Choroid plexus epithelial cell (primary cell): ENCODE measurements around the gene G2E3.

Experiments
- DNase-seq: peaks from one replicate; pipeline ENCODE4 v3.0.0-alpha.2; 2010; ENCODE audit warnings: low read depth
- H3K4me3 ChIP-seq: 2 replicates; pipeline ENCODE4 v1.5.1; 2011; ENCODE audit warnings: low read depth, mild to moderate bottlenecking, control low read depth, low read length, moderate library complexity
- TF ChIP-seq, protein P1 (sequence below): conservative IDR thresholded peaks from 2 replicates; pipeline ENCODE4 v1.5.1; 2011; ENCODE audit warnings: low read depth, mild to moderate bottlenecking, control low read depth, inconsistent platforms, low read length, moderate library complexity

G2E3 gene

GRCh38 chr14:30607156-30607780 lies 48.3 kb downstream of the G2E3 start:
- peak; percentile 31 for DNase-seq
- TF ChIP-seq, protein P1, sequence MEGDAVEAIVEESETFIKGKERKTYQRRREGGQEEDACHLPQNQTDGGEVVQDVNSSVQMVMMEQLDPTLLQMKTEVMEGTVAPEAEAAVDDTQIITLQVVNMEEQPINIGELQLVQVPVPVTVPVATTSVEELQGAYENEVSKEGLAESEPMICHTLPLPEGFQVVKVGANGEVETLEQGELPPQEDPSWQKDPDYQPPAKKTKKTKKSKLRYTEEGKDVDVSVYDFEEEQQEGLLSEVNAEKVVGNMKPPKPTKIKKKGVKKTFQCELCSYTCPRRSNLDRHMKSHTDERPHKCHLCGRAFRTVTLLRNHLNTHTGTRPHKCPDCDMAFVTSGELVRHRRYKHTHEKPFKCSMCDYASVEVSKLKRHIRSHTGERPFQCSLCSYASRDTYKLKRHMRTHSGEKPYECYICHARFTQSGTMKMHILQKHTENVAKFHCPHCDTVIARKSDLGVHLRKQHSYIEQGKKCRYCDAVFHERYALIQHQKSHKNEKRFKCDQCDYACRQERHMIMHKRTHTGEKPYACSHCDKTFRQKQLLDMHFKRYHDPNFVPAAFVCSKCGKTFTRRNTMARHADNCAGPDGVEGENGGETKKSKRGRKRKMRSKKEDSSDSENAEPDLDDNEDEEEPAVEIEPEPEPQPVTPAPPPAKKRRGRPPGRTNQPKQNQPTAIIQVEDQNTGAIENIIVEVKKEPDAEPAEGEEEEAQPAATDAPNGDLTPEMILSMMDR, result no peak
- no peak overlapping the region for H3K4me3 ChIP-seq

GRCh38 chr14:30608533-30609006 lies 49.6 kb downstream of the G2E3 start:
- no peak overlapping the region for H3K4me3 ChIP-seq
- TF ChIP-seq, protein P1, result peak; percentile 34
- DNase-seq, result peak; percentile 58

DNA sequence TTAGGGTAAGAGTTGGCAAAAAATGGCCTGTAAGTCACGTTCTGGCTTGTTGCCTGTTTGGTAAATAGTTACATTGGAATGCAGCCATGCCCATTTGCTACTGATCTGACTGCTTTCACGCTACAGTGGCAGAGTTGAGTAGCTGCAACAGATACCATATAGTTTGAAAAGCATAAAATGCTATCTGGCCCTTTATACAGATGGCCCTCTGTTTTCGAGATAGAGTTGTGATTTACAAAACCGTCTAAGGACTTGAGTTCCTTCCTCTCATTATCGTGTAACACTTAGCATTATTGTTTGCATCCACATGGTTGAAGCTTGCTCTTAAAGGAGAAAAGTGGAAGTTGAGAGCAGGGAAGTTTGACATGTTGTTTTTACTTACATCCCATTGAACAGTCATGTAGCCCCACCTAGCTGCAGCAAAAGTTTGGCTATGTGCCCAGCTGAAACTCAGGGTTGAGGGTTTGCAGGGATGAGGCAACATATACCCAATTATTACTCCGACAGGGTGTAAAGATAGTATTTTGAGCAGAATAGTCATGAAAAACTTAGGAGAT lies 51.9 kb downstream of the G2E3 start:
- H3K4me3 ChIP-seq, result no peak overlapping the region
- TF ChIP-seq, protein P1, result peak; percentile 72
- peak; percentile 94 for DNase-seq

- no peak for DNase-seq
- TF ChIP-seq, protein P1, result no peak
- H3K4me3 ChIP-seq, result no peak overlapping the region
Observed at GRCh38 chr14:30614155-30614554, 55.2 kb downstream of the G2E3 start.

- H3K4me3 ChIP-seq, result no peak overlapping the region
- peak; percentile 84 for DNase-seq
- TF ChIP-seq, protein P1, result no peak
Observed at GRCh38 chr14:30620178-30620577, 61.2 kb downstream of the G2E3 start.

GRCh38 chr14:30621354-30621939 lies 62.5 kb downstream of the G2E3 start:
- H3K4me3 ChIP-seq, result peak overlapping the region; percentile 82
- TF ChIP-seq, protein P1, result no peak
- peak; percentile 39 for DNase-seq
